Activated CD4-positive, alpha-beta T cell treated with anti-CD3 and anti-CD28 coated beads, Interleukin-2, amount 50 U/mL, for 16 hours (primary cell): ENCODE measurements around the gene PSMD9.

ENCODE experiments used
- DNase-seq: peaks from one replicate; pipeline ENCODE4 v3.0.0-alpha.2; 2020

PSMD9 gene

GRCh38 chr12:121957861-121958515 is 69.4 kb downstream of the PSMD9 start:
- no peak for DNase-seq

- DNase-seq: no peak
These were observed 70.1 kb downstream of the PSMD9 start for GRCh38 chr12:121958541-121959240.

- no peak for DNase-seq
These were observed 72.0 kb downstream of the PSMD9 start for GRCh38 chr12:121960541-121960940.

- no peak for DNase-seq
These were observed 72.7 kb downstream of the PSMD9 start for GRCh38 chr12:121961195-121961879.

GRCh38 chr12:121963341-121964018 is 74.9 kb downstream of the PSMD9 start:
- DNase-seq: no peak

GRCh38 chr12:121964813-121965643 is 76.4 kb downstream of the PSMD9 start:
- no peak for DNase-seq

GRCh38 chr12:121966959-121967358 is 78.4 kb downstream of the PSMD9 start:
- no peak for DNase-seq
